Endothelial cell (in vitro differentiated cells): ENCODE data around the gene TPP2. TPM values are rescaled to one million over a fixed set of nuclear protein-coding genes. Genes with fewer than 3 reads are reported as not detected.
A peak's percentile ranks its signal among the peaks of the same experiment; 100 is the strongest.

ENCODE experiments used
- DNase-seq: peaks from one replicate; pipeline ENCODE4 v3.0.0; 2021; ENCODE audit warnings: low spot score
- H3K27ac Mint-ChIP-seq: one replicate; pipeline ENCODE4 v1.8.0; 2021; ENCODE audit warnings: mixed read lengths, inconsistent platforms; ENCODE audit not compliant: unreplicated experiment
- H3K27me3 Mint-ChIP-seq: one replicate; pipeline ENCODE4 v1.8.0; 2021; ENCODE audit warnings: mild to moderate bottlenecking, moderate library complexity, mixed read lengths, inconsistent platforms; ENCODE audit not compliant: unreplicated experiment
- H3K36me3 Mint-ChIP-seq: one replicate; pipeline ENCODE4 v1.8.0; 2021; ENCODE audit warnings: mild to moderate bottlenecking, low read depth, mixed read lengths, inconsistent platforms; ENCODE audit not compliant: unreplicated experiment
- H3K4me1 Mint-ChIP-seq: one replicate; pipeline ENCODE4 v1.8.0; 2021; ENCODE audit warnings: mild to moderate bottlenecking, mixed read lengths, inconsistent platforms; ENCODE audit not compliant: unreplicated experiment
- H3K4me3 Mint-ChIP-seq: one replicate; pipeline ENCODE4 v1.8.0; 2021; ENCODE audit warnings: mild to moderate bottlenecking, mixed read lengths, inconsistent platforms; ENCODE audit not compliant: unreplicated experiment
- H3K9me3 Mint-ChIP-seq: one replicate; pipeline ENCODE4 v1.8.0; 2021; ENCODE audit warnings: mixed read lengths, inconsistent platforms; ENCODE audit not compliant: unreplicated experiment
- CTCF ChIP-seq: fragments of 200-600 bp; sonication (generic); IDR thresholded peaks from one replicate; pipeline ENCODE4 v1.5.0; 2021; ENCODE audit warnings: antibody characterized with exemption; ENCODE audit not compliant: unreplicated experiment
- total RNA-seq: library from RNA; stranded (reverse); fragmentation: NEBNext Ultra II Directional; extraction: Animal tissue kit (Norgen Biotek cat#: 25700); gene quantifications from one replicate; pipeline ENCODE4 v1.2.1, GENCODE V29; 2021; ENCODE audit not compliant: unreplicated experiment

Gene TPP2
- total RNA-seq, 1 donor from 2014 or later: 91.2 TPM

DNA sequence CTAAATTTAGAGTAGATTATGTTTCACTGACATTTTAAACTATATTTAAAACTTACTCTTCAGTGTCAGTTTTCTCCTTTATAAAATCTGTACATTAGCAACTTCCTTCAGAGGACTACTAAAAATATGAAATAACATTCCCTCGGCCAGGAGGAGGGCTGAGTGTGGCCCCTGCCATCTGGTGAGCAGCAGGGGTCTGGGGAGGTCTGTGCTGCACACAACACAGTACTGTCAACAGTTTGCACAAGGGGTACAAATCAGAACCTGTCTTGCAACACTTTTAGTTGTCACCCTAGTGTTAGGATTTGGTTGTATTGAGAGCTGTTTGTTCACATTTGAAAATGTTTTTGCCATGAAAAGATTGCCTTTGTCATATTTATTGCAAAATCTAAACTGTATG, 48.9 kb downstream of the TPP2 start:
- peaks cover 18% of the 10 kb centered on the region for H3K4me1 Mint-ChIP-seq
- H3K27ac Mint-ChIP-seq: no peak overlapping the region
- H3K36me3 Mint-ChIP-seq: peaks cover 8% of the 10 kb centered on the region

DNA sequence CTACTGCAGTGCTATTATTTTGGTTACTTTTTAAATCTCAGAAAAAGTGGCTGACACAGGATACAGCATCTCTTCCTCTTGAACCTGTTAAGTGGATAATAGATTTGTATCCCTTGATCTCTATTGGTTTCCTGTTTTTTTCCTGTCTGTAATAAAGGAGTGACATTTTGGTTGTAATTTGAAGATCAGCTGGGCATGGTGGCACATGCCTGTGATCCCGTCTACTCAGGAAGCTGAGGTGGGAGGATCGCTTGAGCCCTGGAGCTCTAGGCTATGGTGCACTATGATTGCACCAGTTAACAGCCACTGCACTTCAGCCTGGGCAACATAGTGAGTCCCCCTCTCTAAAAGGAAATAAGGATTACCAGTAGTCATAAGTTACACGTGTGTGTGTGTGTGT, 51.3 kb downstream of the TPP2 start:
- Mint-ChIP-seq H3K4me3 (peak overlapping the region; percentile 60), H3K36me3 (peaks cover 13% of the 10 kb centered on the region), H3K27ac (no peak overlapping the region), H3K9me3 (no peaks in the 10 kb centered on the region), H3K27me3 (no peaks in the 10 kb centered on the region), H3K4me1 (peaks cover 18% of the 10 kb centered on the region)
- TF ChIP-seq CTCF: no peak
- DNase-seq: no peak

More for the DNA sequence above, 48.9 kb downstream of the TPP2 start:
- no peak for TF ChIP-seq CTCF
- DNase-seq: no peak
- Mint-ChIP-seq H3K27me3 (no peaks in the 10 kb centered on the region), H3K9me3 (no peaks in the 10 kb centered on the region), H3K4me3 (no peak overlapping the region)

- no peak for TF ChIP-seq CTCF
- Mint-ChIP-seq H3K36me3 (peaks cover 9% of the 10 kb centered on the region), H3K9me3 (no peaks in the 10 kb centered on the region), H3K4me3 (no peak overlapping the region), H3K4me1 (peaks cover 18% of the 10 kb centered on the region), H3K27ac (no peak overlapping the region), H3K27me3 (no peaks in the 10 kb centered on the region)
- no peak for DNase-seq
Observed at GRCh38 chr13:102650444-102650843, 53.7 kb downstream of the TPP2 start.

DNA sequence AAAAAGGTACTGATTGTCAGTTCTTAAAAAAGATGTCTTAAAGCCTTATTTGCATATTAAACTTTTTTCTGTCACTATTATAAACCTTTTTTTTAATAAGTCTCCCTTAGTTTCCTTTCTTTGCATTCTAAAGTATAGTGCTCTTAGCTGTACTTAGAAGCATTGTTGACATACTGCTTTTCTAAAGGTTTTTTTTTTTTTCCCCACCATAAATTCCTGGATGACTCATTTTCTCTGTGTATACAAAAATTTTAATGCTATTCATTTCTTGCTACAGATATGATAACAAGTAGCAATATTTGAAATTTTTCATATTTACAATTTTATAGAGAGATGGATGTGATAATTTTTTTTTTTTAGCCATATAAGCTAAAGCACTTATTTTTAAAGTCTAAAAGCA, 54.6 kb downstream of the TPP2 start:
- peaks cover 18% of the 10 kb centered on the region for H3K4me1 Mint-ChIP-seq
- H3K4me3 Mint-ChIP-seq: no peak overlapping the region
- peaks cover 9% of the 10 kb centered on the region for H3K36me3 Mint-ChIP-seq
- TF ChIP-seq CTCF: no peak
- H3K27ac Mint-ChIP-seq: no peak overlapping the region
- no peak for DNase-seq
- no peaks in the 10 kb centered on the region for H3K9me3 Mint-ChIP-seq
- no peaks in the 10 kb centered on the region for H3K27me3 Mint-ChIP-seq

GRCh38 chr13:102651892-102652291, 55.1 kb downstream of the TPP2 start:
- no peak overlapping the region for H3K27ac Mint-ChIP-seq
- DNase-seq: no peak

More at GRCh38 chr13:102651892-102652291, 55.1 kb downstream of the TPP2 start:
- H3K27me3 Mint-ChIP-seq: no peaks in the 10 kb centered on the region
- H3K9me3 Mint-ChIP-seq: no peaks in the 10 kb centered on the region
- TF ChIP-seq CTCF: no peak
- H3K36me3 Mint-ChIP-seq: peaks cover 9% of the 10 kb centered on the region
- peaks cover 14% of the 10 kb centered on the region for H3K4me1 Mint-ChIP-seq
- H3K4me3 Mint-ChIP-seq: no peak overlapping the region
